ENCODE data around the gene CSTPP1.

DNA sequence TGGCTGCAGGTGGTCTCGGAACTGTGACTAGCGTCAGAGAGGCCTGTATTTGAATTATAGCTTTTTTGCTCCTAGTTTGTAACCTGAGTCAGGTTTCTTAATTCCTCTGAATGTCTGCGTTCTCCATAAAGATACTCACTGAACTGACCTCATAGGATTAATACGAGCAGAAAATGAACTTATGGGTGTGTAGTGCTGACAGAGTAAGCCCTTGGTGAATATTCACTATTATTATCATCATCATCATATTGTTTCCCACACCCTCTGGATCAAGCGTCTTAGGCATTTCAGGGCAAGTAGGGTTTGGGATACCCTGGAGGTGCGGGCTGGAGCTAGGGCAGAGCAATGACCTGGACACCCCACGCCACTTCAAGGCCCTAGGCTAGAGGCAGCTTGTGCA lies 211.1 kb downstream of the CSTPP1 start:
- TF ChIP-seq EZH2 (IDR thresholded peaks at IDR 0.05; ENCODE audit: low read depth) = no peak
- TF ChIP-seq, protein P1, sequence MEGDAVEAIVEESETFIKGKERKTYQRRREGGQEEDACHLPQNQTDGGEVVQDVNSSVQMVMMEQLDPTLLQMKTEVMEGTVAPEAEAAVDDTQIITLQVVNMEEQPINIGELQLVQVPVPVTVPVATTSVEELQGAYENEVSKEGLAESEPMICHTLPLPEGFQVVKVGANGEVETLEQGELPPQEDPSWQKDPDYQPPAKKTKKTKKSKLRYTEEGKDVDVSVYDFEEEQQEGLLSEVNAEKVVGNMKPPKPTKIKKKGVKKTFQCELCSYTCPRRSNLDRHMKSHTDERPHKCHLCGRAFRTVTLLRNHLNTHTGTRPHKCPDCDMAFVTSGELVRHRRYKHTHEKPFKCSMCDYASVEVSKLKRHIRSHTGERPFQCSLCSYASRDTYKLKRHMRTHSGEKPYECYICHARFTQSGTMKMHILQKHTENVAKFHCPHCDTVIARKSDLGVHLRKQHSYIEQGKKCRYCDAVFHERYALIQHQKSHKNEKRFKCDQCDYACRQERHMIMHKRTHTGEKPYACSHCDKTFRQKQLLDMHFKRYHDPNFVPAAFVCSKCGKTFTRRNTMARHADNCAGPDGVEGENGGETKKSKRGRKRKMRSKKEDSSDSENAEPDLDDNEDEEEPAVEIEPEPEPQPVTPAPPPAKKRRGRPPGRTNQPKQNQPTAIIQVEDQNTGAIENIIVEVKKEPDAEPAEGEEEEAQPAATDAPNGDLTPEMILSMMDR (conservative IDR thresholded peaks at IDR 0.05) = no peak
